Keratinocyte (primary cell): ENCODE measurements around the gene MUTYH.

ENCODE experiments used
- CTCF ChIP-seq, 3 experiments: IDR thresholded peaks in 1 of 3; conservative IDR thresholded peaks in 1 of 3; optimal IDR thresholded peaks in 1 of 3; 2 replicates in 2 of 3; 3 replicates in 1 of 3; pipeline versions ENCODE3 to v1.5.1; 2011; ENCODE audit warnings: low read length in 3 of 3, mild to moderate bottlenecking in 3 of 3, moderate library complexity in 2 of 3, control low read depth in 1 of 3, inconsistent platforms in 1 of 3; ENCODE audit not compliant: insufficient read depth in 2 of 3; ENCODE audit errors: extremely low read depth in 1 of 3
- EZH2 ChIP-seq: IDR thresholded peaks from one replicate; pipeline ENCODE4 v1.6.1; 2012; ENCODE audit warnings: inconsistent platforms, mild to moderate bottlenecking, low read length, moderate library complexity

GRCh38 chr1:45379524-45379923 lies 39.3 kb upstream of the MUTYH start:
- no peak for TF ChIP-seq CTCF (optimal IDR thresholded peaks at IDR 0.05 in 1 of 3, IDR thresholded peaks at IDR 0.05 in 1 of 3, conservative IDR thresholded peaks at IDR 0.05 in 1 of 3; ENCODE audit: extremely low read depth in 1 of 3, insufficient read depth in 2 of 3, low read length in 3 of 3)
- no peak for TF ChIP-seq EZH2
